Panc1 (cell line): ENCODE data around the gene GPRASP1. TPM values are rescaled to one million over a fixed set of nuclear protein-coding genes. Genes with fewer than 3 reads are reported as not detected.

Source experiments
- ATAC-seq: fragments of 200-7000 bp; cut with Tn5 transposase; 2 replicates; pipeline ENCODE4 v1.9.1; 2020; ENCODE audit warnings: mild to moderate bottlenecking, moderate library complexity
- BruUV-seq: library from RNA; stranded (reverse); fragments of 400-500 nt; replicated peaks from 2 replicates; lab custom pipeline; 2021; lab: Mats Ljungman, UMichigan
- CTCF ChIA-PET: fragments of 300-600 bp; sonication (Branson Sonifier 250); formaldehyde crosslinking; loops from one replicate; lab custom pipeline; 2022; ENCODE audit warnings: antibody characterized with exemption; lab: Charles Lee
- POLR2A ChIA-PET: fragments of 300-600 bp; sonication (Branson Sonifier 250); formaldehyde crosslinking; loops from one replicate; lab custom pipeline; 2022; ENCODE audit warnings: antibody characterized with exemption; lab: Charles Lee
- DNase-seq: peaks from one replicate; pipeline ENCODE4 v3.0.0-alpha.2; 2010; ENCODE audit warnings: low read depth, low spot score
- H3K27ac ChIP-seq: 2 replicates; pipeline ENCODE4 v1.5.1; 2011; ENCODE audit warnings: mild to moderate bottlenecking, low read length, inconsistent platforms
- H3K27me3 ChIP-seq: fragments of 200-500 bp; sonication (Bioruptor generic); 2 replicates; pipeline ENCODE4 v1.6.0; 2014; ENCODE audit warnings: low read length, inconsistent platforms; ENCODE audit not compliant: control insufficient read depth, insufficient read depth
- H3K36me3 ChIP-seq: fragments of 200-500 bp; sonication (Bioruptor generic); 2 replicates; pipeline ENCODE4 v1.5.1; 2014; ENCODE audit warnings: inconsistent platforms, mild to moderate bottlenecking, low read length, moderate library complexity; ENCODE audit not compliant: control insufficient read depth, insufficient read depth
- H3K4me1 ChIP-seq: 2 replicates; pipeline ENCODE4 v1.5.1; 2011; ENCODE audit warnings: inconsistent platforms, mild to moderate bottlenecking, low read length, moderate library complexity; ENCODE audit not compliant: control insufficient read depth, insufficient read depth
- H3K4me3 ChIP-seq, 2 experiments: 2 replicates each; pipeline ENCODE4 v1.5.1; 2011 to 2012; ENCODE audit warnings: low read depth in 2 of 2, low read length in 2 of 2, mild to moderate bottlenecking in 2 of 2, inconsistent platforms in 1 of 2, moderate library complexity in 1 of 2
- H3K9me3 ChIP-seq: fragments of 200-500 bp; sonication (Bioruptor generic); 2 replicates; pipeline ENCODE4 v1.5.1; 2014; ENCODE audit warnings: low read depth, mild to moderate bottlenecking, inconsistent platforms, low read length, moderate library complexity; ENCODE audit not compliant: control insufficient read depth, insufficient read depth
- POLR2AphosphoS5 ChIP-seq: IDR thresholded peaks from 2 replicates; pipeline ENCODE4 v1.6.1; 2012; ENCODE audit warnings: mild to moderate bottlenecking, low read depth, low read length, moderate library complexity
- SIN3A ChIP-seq: IDR thresholded peaks from 2 replicates; pipeline ENCODE4 v1.6.1; 2012; ENCODE audit warnings: low read depth, mild to moderate bottlenecking, low read length, moderate library complexity, borderline replicate concordance; ENCODE audit not compliant: insufficient read depth
- TCF7L2 ChIP-seq: IDR thresholded peaks from 2 replicates; pipeline ENCODE4 v1.6.1; 2011; ENCODE audit warnings: mild to moderate bottlenecking, low read depth, low read length, inconsistent platforms
- in situ Hi-C: cut with HindIII; loops from 2 replicates; pipeline ENCODE4 v1.10.0; 2016; ENCODE audit warnings: low sequenced_read_pairs, low pct_unique_long_range_greater_than_20kb
- intact Hi-C: fragments of 100-400 bp; cut with micrococcal nuclease; formaldehyde crosslinking; loops from one replicate; pipeline ENCODE4 v1.10.0; 2022; ENCODE audit not compliant: unreplicated experiment
- total RNA-seq: library from RNA; stranded (reverse); gene quantifications from one replicate; pipeline ENCODE4 v1.2.1, GENCODE V29; 2021; ENCODE audit not compliant: unreplicated experiment
- TF ChIP-seq, protein P1 (sequence below): fragments of 450-650 bp; IDR thresholded peaks from 2 replicates; pipeline ENCODE4 v1.5.1; 2017; ENCODE audit warnings: mild to moderate bottlenecking
- TF ChIP-seq, protein P2 (sequence below), 2 experiments: IDR thresholded peaks; 2 replicates each; pipeline ENCODE4 v1.6.1; 2011 to 2012; ENCODE audit warnings: low read depth in 2 of 2, control low read depth in 1 of 2, low read length in 1 of 2, mild to moderate bottlenecking in 1 of 2, moderate library complexity in 1 of 2; ENCODE audit not compliant: insufficient read depth in 1 of 2

The GPRASP1 gene
- total RNA-seq, 1 experiment from 2014 or later: 5.0 TPM

DNA sequence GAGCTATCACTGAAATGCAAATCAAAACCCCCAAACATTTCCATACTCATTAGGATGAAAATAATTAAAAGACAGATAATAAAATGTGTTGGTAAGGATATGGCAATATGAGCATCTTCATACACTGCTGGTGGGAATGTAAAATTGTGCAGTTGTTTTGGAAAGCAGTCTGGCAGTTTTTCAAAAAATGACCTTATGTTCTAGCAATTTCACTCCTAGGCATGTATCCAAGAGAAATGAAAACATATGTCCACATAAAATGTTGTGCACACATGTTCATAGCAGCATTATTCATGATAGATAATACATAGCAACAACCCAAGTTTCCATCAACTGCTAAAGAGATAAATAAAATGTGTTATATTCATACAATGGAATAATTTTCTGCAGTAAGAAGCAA, 46.2 kb downstream of the GPRASP1 start:
- ATAC-seq (no peak), DNase-seq (no peak)
- intact Hi-C loops: loop anchor here (5.0 kb wide), 1 partner anchor 35 kb away; no protein-coding TSS in a partner anchor
- H3K36me3 ChIP-seq: no peaks in the 10 kb centered on the region
- CTCF ChIA-PET: no interaction called here
- no peaks in the 10 kb centered on the region; the same call in 1 of the 2 replicates for H3K4me1 ChIP-seq
- POLR2A ChIA-PET: no interaction called here
- no peaks in the 10 kb centered on the region for H3K9me3 ChIP-seq
- H3K27ac ChIP-seq: no peak overlapping the region
- BruUV-seq: no TSS peak
- in situ Hi-C loops: no loop called here
- no peak overlapping the region for H3K4me3 ChIP-seq
- TF ChIP-seq, protein P1, sequence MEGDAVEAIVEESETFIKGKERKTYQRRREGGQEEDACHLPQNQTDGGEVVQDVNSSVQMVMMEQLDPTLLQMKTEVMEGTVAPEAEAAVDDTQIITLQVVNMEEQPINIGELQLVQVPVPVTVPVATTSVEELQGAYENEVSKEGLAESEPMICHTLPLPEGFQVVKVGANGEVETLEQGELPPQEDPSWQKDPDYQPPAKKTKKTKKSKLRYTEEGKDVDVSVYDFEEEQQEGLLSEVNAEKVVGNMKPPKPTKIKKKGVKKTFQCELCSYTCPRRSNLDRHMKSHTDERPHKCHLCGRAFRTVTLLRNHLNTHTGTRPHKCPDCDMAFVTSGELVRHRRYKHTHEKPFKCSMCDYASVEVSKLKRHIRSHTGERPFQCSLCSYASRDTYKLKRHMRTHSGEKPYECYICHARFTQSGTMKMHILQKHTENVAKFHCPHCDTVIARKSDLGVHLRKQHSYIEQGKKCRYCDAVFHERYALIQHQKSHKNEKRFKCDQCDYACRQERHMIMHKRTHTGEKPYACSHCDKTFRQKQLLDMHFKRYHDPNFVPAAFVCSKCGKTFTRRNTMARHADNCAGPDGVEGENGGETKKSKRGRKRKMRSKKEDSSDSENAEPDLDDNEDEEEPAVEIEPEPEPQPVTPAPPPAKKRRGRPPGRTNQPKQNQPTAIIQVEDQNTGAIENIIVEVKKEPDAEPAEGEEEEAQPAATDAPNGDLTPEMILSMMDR: no peak
- TF ChIP-seq, protein P2, sequence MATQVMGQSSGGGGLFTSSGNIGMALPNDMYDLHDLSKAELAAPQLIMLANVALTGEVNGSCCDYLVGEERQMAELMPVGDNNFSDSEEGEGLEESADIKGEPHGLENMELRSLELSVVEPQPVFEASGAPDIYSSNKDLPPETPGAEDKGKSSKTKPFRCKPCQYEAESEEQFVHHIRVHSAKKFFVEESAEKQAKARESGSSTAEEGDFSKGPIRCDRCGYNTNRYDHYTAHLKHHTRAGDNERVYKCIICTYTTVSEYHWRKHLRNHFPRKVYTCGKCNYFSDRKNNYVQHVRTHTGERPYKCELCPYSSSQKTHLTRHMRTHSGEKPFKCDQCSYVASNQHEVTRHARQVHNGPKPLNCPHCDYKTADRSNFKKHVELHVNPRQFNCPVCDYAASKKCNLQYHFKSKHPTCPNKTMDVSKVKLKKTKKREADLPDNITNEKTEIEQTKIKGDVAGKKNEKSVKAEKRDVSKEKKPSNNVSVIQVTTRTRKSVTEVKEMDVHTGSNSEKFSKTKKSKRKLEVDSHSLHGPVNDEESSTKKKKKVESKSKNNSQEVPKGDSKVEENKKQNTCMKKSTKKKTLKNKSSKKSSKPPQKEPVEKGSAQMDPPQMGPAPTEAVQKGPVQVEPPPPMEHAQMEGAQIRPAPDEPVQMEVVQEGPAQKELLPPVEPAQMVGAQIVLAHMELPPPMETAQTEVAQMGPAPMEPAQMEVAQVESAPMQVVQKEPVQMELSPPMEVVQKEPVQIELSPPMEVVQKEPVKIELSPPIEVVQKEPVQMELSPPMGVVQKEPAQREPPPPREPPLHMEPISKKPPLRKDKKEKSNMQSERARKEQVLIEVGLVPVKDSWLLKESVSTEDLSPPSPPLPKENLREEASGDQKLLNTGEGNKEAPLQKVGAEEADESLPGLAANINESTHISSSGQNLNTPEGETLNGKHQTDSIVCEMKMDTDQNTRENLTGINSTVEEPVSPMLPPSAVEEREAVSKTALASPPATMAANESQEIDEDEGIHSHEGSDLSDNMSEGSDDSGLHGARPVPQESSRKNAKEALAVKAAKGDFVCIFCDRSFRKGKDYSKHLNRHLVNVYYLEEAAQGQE (IDR thresholded peaks at IDR 0.05; ENCODE audit: insufficient read depth in 1 of 2, low read depth in 2 of 2, low read length in 1 of 2): no peak
- TF ChIP-seq SIN3A (no peak), POLR2AphosphoS5 (no peak), TCF7L2 (no peak)
- no peaks in the 10 kb centered on the region for H3K27me3 ChIP-seq

Other genes with a start within 250 kb of the GPRASP1 start
- not detected for gene NXF2B, start 211.5 kb upstream of the GPRASP1 start, total RNA-seq
- not detected for gene TCP11X2, start 179.7 kb upstream of the GPRASP1 start, total RNA-seq
- 2.3 TPM for gene TMSB15A, start 134.7 kb upstream of the GPRASP1 start, total RNA-seq
- gene ARMCX5, start 52.0 kb upstream of the GPRASP1 start, total RNA-seq: 23.2 TPM
- gene GPRASP2, start 61.0 kb downstream of the GPRASP1 start, total RNA-seq: 7.4 TPM
- gene GPRASP3, start 69.3 kb downstream of the GPRASP1 start, total RNA-seq: 5.6 TPM